K562 (cell line): ENCODE results near the gene RASGRP4. TPM values are rescaled to one million over a fixed set of nuclear protein-coding genes. Genes with fewer than 3 reads are reported as not detected.
A peak's percentile ranks its signal among the peaks of the same experiment; 100 is the strongest.

Experiments
- BCOR ChIP-seq: fragments of 450-650 bp; IDR thresholded peaks from 2 replicates; pipeline ENCODE4 v1.6.1; 2016
- REST ChIP-seq, 2 experiments: fragments of 450-650 bp; formaldehyde crosslinking in 1 of 2; IDR thresholded peaks; 2 replicates each; pipeline versions ENCODE4 v1.4.0 to v1.6.1; 2014 to 2020; ENCODE audit warnings: mild to moderate bottlenecking in 2 of 2, borderline replicate concordance in 1 of 2, low read depth in 1 of 2
- SIN3A ChIP-seq, 2 experiments: fragments of 150-350 bp in 1 of 2; IDR thresholded peaks; 2 replicates each; pipeline ENCODE4 v1.6.1; 2011 to 2016; ENCODE audit warnings: borderline replicate concordance in 2 of 2, low read depth in 2 of 2, low read length in 2 of 2, mild to moderate bottlenecking in 2 of 2, moderate library complexity in 2 of 2; ENCODE audit not compliant: control insufficient read depth in 1 of 2
- SP2 ChIP-seq: IDR thresholded peaks from 2 replicates; pipeline ENCODE4 v1.6.1; 2011; ENCODE audit warnings: mild to moderate bottlenecking, low read depth, low read length, moderate library complexity; ENCODE audit not compliant: poor library complexity, severe bottlenecking; ENCODE audit errors: extremely low read depth
- VEZF1 ChIP-seq: fragments of 200-800 bp; sonication (Bioruptor generic); IDR thresholded peaks from 2 replicates; pipeline ENCODE4 v1.6.1; 2017; ENCODE audit warnings: missing genetic modification characterization, missing compliant biosample characterization
- ZBTB12 ChIP-seq: fragments of 250-450 bp; sonication (Bioruptor Pico); IDR thresholded peaks from 2 replicates; pipeline ENCODE4 v1.4.0; 2020
- ZC3H11A ChIP-seq: IDR thresholded peaks from 2 replicates; pipeline ENCODE4 v1.6.1; 2012; ENCODE audit warnings: low read depth, low read length, improper control_type of control experiment
- ZFP30 ChIP-seq: fragments of 250-450 bp; sonication (Bioruptor Pico); IDR thresholded peaks from 2 replicates; pipeline ENCODE4 v1.8.0; 2022; ENCODE audit warnings: moderate library complexity, mild to moderate bottlenecking, inconsistent platforms, borderline replicate concordance
- ZFP36 ChIP-seq: fragments of 150-350 bp; IDR thresholded peaks from 2 replicates; pipeline ENCODE4 v1.6.1; 2018; ENCODE audit warnings: low read length, low read depth; ENCODE audit not compliant: partially characterized antibody
- ZNF124 ChIP-seq: sonication (generic); formaldehyde crosslinking; IDR thresholded peaks from 2 replicates; pipeline ENCODE4 v1.8.1; 2022; ENCODE audit warnings: missing genetic modification reagents
- ZNF395 ChIP-seq: fragments of 200-800 bp; sonication (Bioruptor generic); IDR thresholded peaks from 2 replicates; pipeline ENCODE4 v1.6.1; 2017; ENCODE audit warnings: missing genetic modification characterization, missing compliant biosample characterization
- ZNF586 ChIP-seq: fragments of 450-650 bp; formaldehyde crosslinking; conservative IDR thresholded peaks from 2 replicates; pipeline ENCODE4 v1.4.0; 2020; ENCODE audit warnings: mild to moderate bottlenecking, moderate library complexity
- ZNF780A ChIP-seq: fragments of 250-450 bp; sonication (Bioruptor Pico); IDR thresholded peaks from 2 replicates; pipeline ENCODE4 v1.5.0; 2021; ENCODE audit warnings: mild to moderate bottlenecking
- polyA plus RNA-seq, 8 experiments: library from polyadenylated mRNA; depleted of rRNA in 4 of 8; stranded (reverse) in 5 of 8; unstranded in 3 of 8; fragments of >200 nt; fragmentation: Nextera tagmentation in 2 of 8; fragmentation: Illumina TruSeq in 1 of 8; extraction: Ambion mirVana in 2 of 8; extraction: Trizol in 1 of 8; gene quantifications; 2 replicates each; pipeline versions ENCODE4 v1.2.1 to v1.2.3, GENCODE V29; 2011 to 2014; ENCODE audit warnings: inconsistent platforms in 1 of 8, missing spikeins in 1 of 8
- total RNA-seq, 7 experiments: library from RNA; depleted of rRNA in 6 of 7; stranded (reverse); fragments of >200 nt in 6 of 7; fragmentation: Illumina TruSeq in 2 of 7; extraction: Trizol in 2 of 7; gene quantifications; 2 replicates each; pipeline versions ENCODE4 v1.2.1 to v1.2.3, GENCODE V29; 2011 to 2021; ENCODE audit warnings: low replicate concordance in 1 of 7

RASGRP4 gene
- total and polyA plus RNA-seq, 9 of the 15 experiments (the other 6 are each of a cell fraction or from before 2014, with no cell fraction given): 0.39 to 4.6 (median 3.8) TPM

- TF ChIP-seq VEZF1: no peak
- no peak for TF ChIP-seq ZNF124
- TF ChIP-seq SIN3A (IDR thresholded peaks at IDR 0.05; ENCODE audit: borderline replicate concordance in 2 of 2, control insufficient read depth in 1 of 2, low read depth in 2 of 2, low read length in 2 of 2): 0 out of 4 replicates have a peak, but pooled peaks of 1 of the 2 experiments have one; percentile 10
- TF ChIP-seq ZNF780A (CRISPR knock-in tag): no peak
- no peak for TF ChIP-seq ZBTB12 (CRISPR knock-in tag)
- TF ChIP-seq ZNF395 (CRISPR knock-in tag): no peak
- TF ChIP-seq ZFP36: peak; percentile 72
- TF ChIP-seq REST (IDR thresholded peaks at IDR 0.05; ENCODE audit: borderline replicate concordance): no peak
- no peak for TF ChIP-seq REST (CRISPR knock-in tag; IDR thresholded peaks at IDR 0.05; ENCODE audit: low read depth)
- TF ChIP-seq ZFP30 (CRISPR knock-in tag): no peak
- TF ChIP-seq ZNF586 (CRISPR knock-in tag): no peak
- TF ChIP-seq BCOR: peak; percentile 78
- TF ChIP-seq SP2: no peak
- no peak for TF ChIP-seq ZC3H11A
Measured at GRCh38 chr19:38425222-38425809, 703 bp downstream of the RASGRP4 start (continued).
